ENCODE results near the gene GRHL1.

- no peak for TF ChIP-seq CTCF (IDR thresholded peaks at IDR 0.05)
- TF ChIP-seq POLR2AphosphoS5 (IDR thresholded peaks at IDR 0.05; ENCODE audit: insufficient read depth in 1 of 2, low read depth in 1 of 2), result no peak
These were observed 42.9 kb upstream of the GRHL1 start for GRCh38 chr2:9908639-9909038.

Measured in vagina (tissue), 2 donors.